HEK293 (cell line): Measurements from ENCODE around the gene VPS4A.
A peak's percentile ranks its signal among the peaks of the same experiment; 100 is the strongest.
"Not testable (repeated sequence)": the region's sequence is repeated elsewhere in the genome, so short reads cannot be mapped to it uniquely, and the experiment has no call there.

Experiments
- CTCF ChIA-PET: fragments of 350-600 bp; formaldehyde crosslinking; extraction: SDS; loops from one replicate; lab custom pipeline; 2021; ENCODE audit warnings: antibody characterized with exemption; lab: Yijun Ruan, JAX
- POLR2A ChIA-PET: fragments of 300-600 bp; formaldehyde crosslinking; extraction: SDS; loops from one replicate; lab custom pipeline; 2020; ENCODE audit warnings: antibody characterized with exemption, inconsistent platforms; lab: Yijun Ruan, JAX
- H3K27ac ChIP-seq: fragments of 200-500 bp; sonication (Bioruptor generic); 2 replicates; pipeline ENCODE4 v1.5.1; 2014; ENCODE audit warnings: low read depth, low read length, control low read depth, inconsistent platforms; ENCODE audit errors: extremely low read depth
- H3K36me3 ChIP-seq, 2 experiments: fragments of 200-500 bp in 1 of 2; sonication (Bioruptor generic) in 1 of 2; 1 replicate in 1 of 2; 2 replicates in 1 of 2; pipeline ENCODE4 v1.5.1; 2014 to 2017; ENCODE audit warnings: inconsistent platforms in 2 of 2, low read length in 2 of 2; ENCODE audit not compliant: control insufficient read depth in 2 of 2, insufficient read depth in 1 of 2
- H3K4me1 ChIP-seq: fragments of 200-500 bp; sonication (Bioruptor generic); 2 replicates; pipeline ENCODE4 v1.5.1; 2014; ENCODE audit warnings: mild to moderate bottlenecking, low read length, inconsistent platforms; ENCODE audit not compliant: control insufficient read depth, insufficient read depth
- H3K4me3 ChIP-seq: 2 replicates; pipeline ENCODE4 v1.5.1; 2011; ENCODE audit warnings: low read depth, mild to moderate bottlenecking, control low read depth, low read length, moderate library complexity
- H3K9me3 ChIP-seq: fragments of 200-500 bp; sonication (Bioruptor generic); 2 replicates; pipeline ENCODE4 v1.5.1; 2014; ENCODE audit warnings: low read depth, low read length, inconsistent platforms; ENCODE audit not compliant: control insufficient read depth, insufficient read depth
- KLF17 ChIP-seq: fragments of 450-650 bp; formaldehyde crosslinking; IDR thresholded peaks from 2 replicates; pipeline ENCODE4 v1.5.1; 2016; ENCODE audit warnings: missing biosample characterization, missing genetic modification characterization
- MYNN ChIP-seq: fragments of 450-650 bp; formaldehyde crosslinking; IDR thresholded peaks from 2 replicates; pipeline ENCODE4 v1.5.1; 2016; ENCODE audit warnings: missing biosample characterization, missing genetic modification characterization, borderline replicate concordance
- PRDM10 ChIP-seq: fragments of 450-650 bp; formaldehyde crosslinking; IDR thresholded peaks from 2 replicates; pipeline ENCODE4 v1.5.1; 2016; ENCODE audit warnings: missing biosample characterization, missing genetic modification characterization
- ZIC2 ChIP-seq: fragments of 450-650 bp; formaldehyde crosslinking; IDR thresholded peaks from 2 replicates; pipeline ENCODE4 v1.5.1; 2016; ENCODE audit warnings: missing biosample characterization, missing genetic modification characterization
- ZNF10 ChIP-seq: fragments of 450-650 bp; formaldehyde crosslinking; IDR thresholded peaks from 2 replicates; pipeline ENCODE4 v1.5.1; 2017; ENCODE audit warnings: missing biosample characterization, missing genetic modification characterization
- ZNF175 ChIP-seq: fragments of 450-650 bp; formaldehyde crosslinking; IDR thresholded peaks from 2 replicates; pipeline ENCODE4 v1.5.1; 2016; ENCODE audit warnings: missing biosample characterization, missing genetic modification characterization
- TF ChIP-seq, protein P1 (sequence below): fragments of 450-650 bp; formaldehyde crosslinking; IDR thresholded peaks from 2 replicates; pipeline ENCODE4 v1.5.1; 2016; ENCODE audit warnings: missing biosample characterization, missing genetic modification characterization, borderline replicate concordance

The VPS4A gene

GRCh38 chr16:69350536-69351133, 39.5 kb downstream of the VPS4A start:
- H3K9me3 ChIP-seq = no peaks in the 10 kb centered on the region
- H3K36me3 ChIP-seq = peaks cover 11 to 27% of the 10 kb centered on the region in 2 experiments
- 0 out of 2 replicates have a peak overlapping the region, but pooled peaks have one; percentile 31 for H3K27ac ChIP-seq
- CTCF ChIA-PET = interaction anchor here (0.9 kb wide), 1 partner anchor 10 kb away, joined by 4 read pairs; no protein-coding TSS in a partner anchor
- TF ChIP-seq ZNF10 (tag by site-specific recombination) = no peak
- TF ChIP-seq, protein P1, sequence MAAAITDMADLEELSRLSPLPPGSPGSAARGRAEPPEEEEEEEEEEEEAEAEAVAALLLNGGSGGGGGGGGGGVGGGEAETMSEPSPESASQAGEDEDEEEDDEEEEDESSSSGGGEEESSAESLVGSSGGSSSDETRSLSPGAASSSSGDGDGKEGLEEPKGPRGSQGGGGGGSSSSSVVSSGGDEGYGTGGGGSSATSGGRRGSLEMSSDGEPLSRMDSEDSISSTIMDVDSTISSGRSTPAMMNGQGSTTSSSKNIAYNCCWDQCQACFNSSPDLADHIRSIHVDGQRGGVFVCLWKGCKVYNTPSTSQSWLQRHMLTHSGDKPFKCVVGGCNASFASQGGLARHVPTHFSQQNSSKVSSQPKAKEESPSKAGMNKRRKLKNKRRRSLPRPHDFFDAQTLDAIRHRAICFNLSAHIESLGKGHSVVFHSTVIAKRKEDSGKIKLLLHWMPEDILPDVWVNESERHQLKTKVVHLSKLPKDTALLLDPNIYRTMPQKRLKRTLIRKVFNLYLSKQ (tag by site-specific recombination) = no peak
- POLR2A ChIA-PET = interaction anchor here (0.7 to 1.9 kb wide), 2 partner anchors 10 to 252 kb away, joined by 3 to 4 read pairs; no protein-coding TSS in a partner anchor
- no peak overlapping the region for H3K4me3 ChIP-seq
- H3K4me1 ChIP-seq = peaks cover 5% of the 10 kb centered on the region; the same call in 1 of the 2 replicates

- POLR2A ChIA-PET = interaction anchor here (0.6 to 1.9 kb wide), 3 partner anchors 11 to 251 kb away, joined by 3 to 4 read pairs (median 4); no protein-coding TSS in a partner anchor
- no peak for TF ChIP-seq MYNN
- TF ChIP-seq ZIC2 (tag by site-specific recombination) = 0 out of 2 replicates have a peak, but pooled peaks have one; percentile 7
- TF ChIP-seq PRDM10 = peak; percentile 57
- 0 out of 2 replicates have a peak within 1 kb of the TSS, but pooled peaks have one; percentile 31 for H3K27ac ChIP-seq
- H3K4me1 ChIP-seq = peaks cover 5% of the 10 kb centered on the region; the same call in 1 of the 2 replicates
- H3K9me3 ChIP-seq = no peaks in the 10 kb centered on the region
- H3K4me3 ChIP-seq = no peak within 1 kb of the TSS
- peaks cover 13 to 30% of the 10 kb centered on the region in 2 experiments for H3K36me3 ChIP-seq
- CTCF ChIA-PET = no interaction called here
These were observed 40.3 kb downstream of the VPS4A start, which contains the start of gene TMED6 for GRCh38 chr16:69351309-69352027. TSS of gene TMED6 (minus strand) at chr16:69351786. CDS start at chr16:69351753, 33 bp downstream.

- H3K4me3 ChIP-seq, H3K9me3 ChIP-seq, POLR2A ChIA-PET, H3K27ac ChIP-seq, CTCF ChIA-PET, H3K4me1 ChIP-seq: not testable (repeated sequence)
- H3K36me3 ChIP-seq = peaks cover 33 to 56% of the 10 kb centered on the region in 2 experiments
These were observed 48.9 kb downstream of the VPS4A start for GRCh38 chr16:69360070-69360469.

DNA sequence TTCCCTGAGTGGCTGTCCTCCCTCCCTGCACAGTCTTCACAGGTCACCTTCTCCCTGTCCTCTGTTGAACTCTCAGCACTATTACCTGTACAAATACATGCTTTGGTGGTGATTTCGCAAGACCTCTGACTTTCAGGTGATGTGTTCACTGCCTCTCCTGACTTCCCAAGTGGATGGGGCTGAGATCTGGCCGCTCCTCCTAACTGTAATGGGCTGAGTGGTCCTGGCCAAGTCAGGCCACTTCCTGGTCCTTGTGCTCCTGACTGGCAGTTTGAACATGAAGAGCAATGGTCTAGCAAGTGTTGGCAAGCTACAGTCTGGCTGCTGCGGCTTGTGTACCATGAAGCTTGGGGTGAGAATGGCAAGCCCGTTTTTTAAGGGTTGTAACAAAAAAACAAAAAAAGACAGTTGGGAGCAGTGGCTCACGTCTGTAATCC, 52.1 kb downstream of the VPS4A start:
- no peaks in the 10 kb centered on the region for H3K4me1 ChIP-seq
- no peaks in the 10 kb centered on the region for H3K9me3 ChIP-seq
- ChIA-PET CTCF (no interaction called here), POLR2A (interaction anchor here (0.7 to 1.4 kb wide), 2 partner anchors 11 to 20 kb away, joined by 3 to 4 read pairs; no protein-coding TSS in a partner anchor)
- no peak for TF ChIP-seq ZNF175 (tag by site-specific recombination)
- TF ChIP-seq KLF17 = no peak
- no peak overlapping the region for H3K4me3 ChIP-seq
- peaks cover 27 to 66% of the 10 kb centered on the region in 2 experiments; a peak in 2 of 3 replicates for H3K36me3 ChIP-seq
- no peak overlapping the region for H3K27ac ChIP-seq
